ENCODE measurements around the gene DHRS7B. TPM values are rescaled to one million over a fixed set of nuclear protein-coding genes. Genes with fewer than 3 reads are reported as not detected.

Gene DHRS7B
- total and polyA plus RNA-seq, 4 donors, result 14.3 to 21.9 (median 18.7) TPM

DNA sequence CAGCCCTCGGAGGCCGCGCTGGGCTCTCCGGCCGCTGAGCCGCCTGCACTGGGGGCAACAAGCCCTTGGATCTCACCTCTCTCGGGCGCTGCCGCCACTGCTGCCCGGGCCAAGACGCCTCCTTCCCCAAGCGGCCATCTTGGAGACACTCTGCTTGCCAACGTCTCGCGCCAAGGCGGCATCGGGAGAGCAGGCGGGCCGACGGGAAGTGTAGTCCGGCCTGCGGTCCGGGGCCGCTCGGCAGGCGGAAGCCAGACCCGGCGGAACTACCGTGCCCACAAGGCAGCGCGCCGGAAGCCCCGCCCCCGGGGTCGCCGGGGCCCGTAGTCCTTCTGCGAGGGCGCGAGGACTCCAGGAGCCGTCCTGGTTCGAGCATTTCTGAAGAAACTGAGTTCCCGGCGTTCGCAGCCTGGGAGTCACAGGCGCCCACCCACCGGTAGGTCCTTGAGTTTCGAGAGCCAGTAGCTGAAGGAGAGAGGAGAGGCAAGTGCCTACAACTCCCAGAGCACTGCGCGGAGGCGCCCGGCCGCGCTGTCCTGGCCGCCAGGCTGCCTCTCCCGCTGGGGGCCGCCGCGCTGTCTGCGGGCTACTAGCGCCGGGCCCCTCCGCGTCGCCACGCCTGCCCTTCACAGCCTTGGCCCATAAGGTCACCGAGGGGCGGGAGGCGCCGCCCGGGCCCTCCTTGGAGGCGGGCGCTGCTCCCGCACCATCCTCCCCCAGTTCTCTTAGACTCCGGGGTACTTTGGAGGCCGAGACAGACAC is 87.4 kb downstream of the DHRS7B start, which contains the start of gene TMEM11:
TSS of gene TMEM11 (minus strand) at position 147 of the 762 bp plus-strand sequence. CDS start at position 138, 9 bp downstream.
- no peaks in the 10 kb centered on the region for H3K9me3 ChIP-seq (ENCODE audit: control insufficient read depth in 4 of 4, low read length in 3 of 4)
- peak within 1 kb of the TSS; percentile 77 to 94 for H3K9ac ChIP-seq (ENCODE audit: low read depth in 1 of 2, low read length in 2 of 2)
- peaks cover 0 to 7% (median 3%) of the 10 kb centered on the region in 4 donors for H3K36me3 ChIP-seq (ENCODE audit: control insufficient read depth in 4 of 4, insufficient read depth in 3 of 4, low read depth in 1 of 4, low read length in 3 of 4)
- peaks cover 9 to 41% (median 27%) of the 10 kb centered on the region in 4 donors for H3K4me1 ChIP-seq (ENCODE audit: control insufficient read depth in 4 of 4, insufficient read depth in 4 of 4, low read length in 3 of 4)
- WGBS, result under 1% methylated on average over 76 of the region's 76 CpGs
- TF ChIP-seq, protein P1, sequence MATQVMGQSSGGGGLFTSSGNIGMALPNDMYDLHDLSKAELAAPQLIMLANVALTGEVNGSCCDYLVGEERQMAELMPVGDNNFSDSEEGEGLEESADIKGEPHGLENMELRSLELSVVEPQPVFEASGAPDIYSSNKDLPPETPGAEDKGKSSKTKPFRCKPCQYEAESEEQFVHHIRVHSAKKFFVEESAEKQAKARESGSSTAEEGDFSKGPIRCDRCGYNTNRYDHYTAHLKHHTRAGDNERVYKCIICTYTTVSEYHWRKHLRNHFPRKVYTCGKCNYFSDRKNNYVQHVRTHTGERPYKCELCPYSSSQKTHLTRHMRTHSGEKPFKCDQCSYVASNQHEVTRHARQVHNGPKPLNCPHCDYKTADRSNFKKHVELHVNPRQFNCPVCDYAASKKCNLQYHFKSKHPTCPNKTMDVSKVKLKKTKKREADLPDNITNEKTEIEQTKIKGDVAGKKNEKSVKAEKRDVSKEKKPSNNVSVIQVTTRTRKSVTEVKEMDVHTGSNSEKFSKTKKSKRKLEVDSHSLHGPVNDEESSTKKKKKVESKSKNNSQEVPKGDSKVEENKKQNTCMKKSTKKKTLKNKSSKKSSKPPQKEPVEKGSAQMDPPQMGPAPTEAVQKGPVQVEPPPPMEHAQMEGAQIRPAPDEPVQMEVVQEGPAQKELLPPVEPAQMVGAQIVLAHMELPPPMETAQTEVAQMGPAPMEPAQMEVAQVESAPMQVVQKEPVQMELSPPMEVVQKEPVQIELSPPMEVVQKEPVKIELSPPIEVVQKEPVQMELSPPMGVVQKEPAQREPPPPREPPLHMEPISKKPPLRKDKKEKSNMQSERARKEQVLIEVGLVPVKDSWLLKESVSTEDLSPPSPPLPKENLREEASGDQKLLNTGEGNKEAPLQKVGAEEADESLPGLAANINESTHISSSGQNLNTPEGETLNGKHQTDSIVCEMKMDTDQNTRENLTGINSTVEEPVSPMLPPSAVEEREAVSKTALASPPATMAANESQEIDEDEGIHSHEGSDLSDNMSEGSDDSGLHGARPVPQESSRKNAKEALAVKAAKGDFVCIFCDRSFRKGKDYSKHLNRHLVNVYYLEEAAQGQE (IDR thresholded peaks at IDR 0.05), result no peak
- TF ChIP-seq HNF4G (IDR thresholded peaks at IDR 0.05) (no peak), JUND (IDR thresholded peaks at IDR 0.05) (peak in 1 of 2 donors; percentile 50), HNF4A (conservative IDR thresholded peaks at IDR 0.05) (peak in 1 of 2 donors; percentile 42), FOXA1 (IDR thresholded peaks at IDR 0.05) (no peak), RAD21 (IDR thresholded peaks at IDR 0.05) (peak in 1 of 2 donors; percentile 25), EGR1 (IDR thresholded peaks at IDR 0.05; ENCODE audit: low read depth in 2 of 2) (no peak), RXRA (IDR thresholded peaks at IDR 0.05) (no peak), GABPA (IDR thresholded peaks at IDR 0.05 in 1 of 2, conservative IDR thresholded peaks at IDR 0.05 in 1 of 2) (peak; percentile 54 to 87), YY1 (IDR thresholded peaks at IDR 0.05) (peak; percentile 99), NR2F2 (IDR thresholded peaks at IDR 0.05) (no peak), SP1 (IDR thresholded peaks at IDR 0.05) (no peak), FOXA2 (IDR thresholded peaks at IDR 0.05) (no peak), TAF1 (conservative IDR thresholded peaks at IDR 0.05) (no peak)
- TF ChIP-seq, protein P2, sequence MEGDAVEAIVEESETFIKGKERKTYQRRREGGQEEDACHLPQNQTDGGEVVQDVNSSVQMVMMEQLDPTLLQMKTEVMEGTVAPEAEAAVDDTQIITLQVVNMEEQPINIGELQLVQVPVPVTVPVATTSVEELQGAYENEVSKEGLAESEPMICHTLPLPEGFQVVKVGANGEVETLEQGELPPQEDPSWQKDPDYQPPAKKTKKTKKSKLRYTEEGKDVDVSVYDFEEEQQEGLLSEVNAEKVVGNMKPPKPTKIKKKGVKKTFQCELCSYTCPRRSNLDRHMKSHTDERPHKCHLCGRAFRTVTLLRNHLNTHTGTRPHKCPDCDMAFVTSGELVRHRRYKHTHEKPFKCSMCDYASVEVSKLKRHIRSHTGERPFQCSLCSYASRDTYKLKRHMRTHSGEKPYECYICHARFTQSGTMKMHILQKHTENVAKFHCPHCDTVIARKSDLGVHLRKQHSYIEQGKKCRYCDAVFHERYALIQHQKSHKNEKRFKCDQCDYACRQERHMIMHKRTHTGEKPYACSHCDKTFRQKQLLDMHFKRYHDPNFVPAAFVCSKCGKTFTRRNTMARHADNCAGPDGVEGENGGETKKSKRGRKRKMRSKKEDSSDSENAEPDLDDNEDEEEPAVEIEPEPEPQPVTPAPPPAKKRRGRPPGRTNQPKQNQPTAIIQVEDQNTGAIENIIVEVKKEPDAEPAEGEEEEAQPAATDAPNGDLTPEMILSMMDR (IDR thresholded peaks at IDR 0.05; ENCODE audit: low read depth, low read length, missing input control), result no peak
- TF ChIP-seq, protein P3, sequence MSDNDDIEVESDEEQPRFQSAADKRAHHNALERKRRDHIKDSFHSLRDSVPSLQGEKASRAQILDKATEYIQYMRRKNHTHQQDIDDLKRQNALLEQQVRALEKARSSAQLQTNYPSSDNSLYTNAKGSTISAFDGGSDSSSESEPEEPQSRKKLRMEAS (IDR thresholded peaks at IDR 0.05), result no peak
- TF ChIP-seq, protein P4, sequence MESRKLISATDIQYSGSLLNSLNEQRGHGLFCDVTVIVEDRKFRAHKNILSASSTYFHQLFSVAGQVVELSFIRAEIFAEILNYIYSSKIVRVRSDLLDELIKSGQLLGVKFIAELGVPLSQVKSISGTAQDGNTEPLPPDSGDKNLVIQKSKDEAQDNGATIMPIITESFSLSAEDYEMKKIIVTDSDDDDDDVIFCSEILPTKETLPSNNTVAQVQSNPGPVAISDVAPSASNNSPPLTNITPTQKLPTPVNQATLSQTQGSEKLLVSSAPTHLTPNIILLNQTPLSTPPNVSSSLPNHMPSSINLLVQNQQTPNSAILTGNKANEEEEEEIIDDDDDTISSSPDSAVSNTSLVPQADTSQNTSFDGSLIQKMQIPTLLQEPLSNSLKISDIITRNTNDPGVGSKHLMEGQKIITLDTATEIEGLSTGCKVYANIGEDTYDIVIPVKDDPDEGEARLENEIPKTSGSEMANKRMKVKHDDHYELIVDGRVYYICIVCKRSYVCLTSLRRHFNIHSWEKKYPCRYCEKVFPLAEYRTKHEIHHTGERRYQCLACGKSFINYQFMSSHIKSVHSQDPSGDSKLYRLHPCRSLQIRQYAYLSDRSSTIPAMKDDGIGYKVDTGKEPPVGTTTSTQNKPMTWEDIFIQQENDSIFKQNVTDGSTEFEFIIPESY (IDR thresholded peaks at IDR 0.05), result no peak
- TF ChIP-seq, protein P5, sequence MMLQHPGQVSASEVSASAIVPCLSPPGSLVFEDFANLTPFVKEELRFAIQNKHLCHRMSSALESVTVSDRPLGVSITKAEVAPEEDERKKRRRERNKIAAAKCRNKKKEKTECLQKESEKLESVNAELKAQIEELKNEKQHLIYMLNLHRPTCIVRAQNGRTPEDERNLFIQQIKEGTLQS (IDR thresholded peaks at IDR 0.05), result no peak
- H3K27me3 ChIP-seq (ENCODE audit: control insufficient read depth in 4 of 4, insufficient read depth in 4 of 4, low read length in 3 of 4), result no peaks in the 10 kb centered on the region
- peak within 1 kb of the TSS; percentile 80 to 89 for H3K27ac ChIP-seq (ENCODE audit: low read depth in 1 of 2, low read length in 2 of 2)
- DNase-seq (ENCODE audit: low spot score), result peak; percentile 95
- H3K4me3 ChIP-seq (ENCODE audit: low read depth in 1 of 3, low read length in 3 of 3), result peak within 1 kb of the TSS; percentile 81 to 93 (median 83)

All from liver (tissue), 9 donors.